PC-3 (cell line): Measurements from ENCODE around the gene NTN4. TPM values are rescaled to one million over a fixed set of nuclear protein-coding genes. Genes with fewer than 3 reads are reported as not detected.

ENCODE experiments used
- ATAC-seq: fragments of 200-7000 bp; cut with Tn5 transposase; 2 replicates; pipeline ENCODE4 v1.9.1; 2020; ENCODE audit warnings: mild to moderate bottlenecking, moderate library complexity
- BruUV-seq: library from RNA; stranded (reverse); fragments of 400-500 nt; replicated peaks from 2 replicates; lab custom pipeline; 2021; lab: Mats Ljungman, UMichigan
- CTCF ChIA-PET: fragments of 300-600 bp; sonication (Branson Sonifier 250); formaldehyde crosslinking; loops from one replicate; lab custom pipeline; 2022; ENCODE audit warnings: antibody characterized with exemption; lab: Charles Lee
- POLR2A ChIA-PET: fragments of 300-600 bp; sonication (Branson Sonifier 250); formaldehyde crosslinking; loops from one replicate; lab custom pipeline; 2022; ENCODE audit warnings: antibody characterized with exemption; ENCODE audit not compliant: unreplicated experiment; lab: Charles Lee
- DNase-seq: peaks from one replicate; pipeline ENCODE4 v3.0.0-alpha.2; 2015
- H2AFZ ChIP-seq: fragments of 300-600 bp; sonication (generic); 2 replicates; pipeline ENCODE4 v1.6.0; 2016; ENCODE audit warnings: antibody characterized with exemption, low read length
- H3F3A ChIP-seq: fragments of 300-600 bp; sonication (generic); one replicate; pipeline ENCODE4 v1.6.0; 2017; ENCODE audit warnings: antibody characterized with exemption, low read length, control low read depth, mild to moderate bottlenecking; ENCODE audit not compliant: unreplicated experiment
- H3K27ac ChIP-seq: fragments of 300-600 bp; sonication (generic); 2 replicates; pipeline ENCODE4 v1.5.1; 2016; ENCODE audit warnings: mild to moderate bottlenecking, low read length
- H3K27me3 ChIP-seq: fragments of 300-600 bp; sonication (generic); 2 replicates; pipeline ENCODE4 v1.6.1; 2016; ENCODE audit warnings: low read length, mixed read lengths
- H3K36me3 ChIP-seq: fragments of 300-600 bp; sonication (generic); 2 replicates; pipeline ENCODE4 v1.6.1; 2016; ENCODE audit warnings: low read depth, mixed run types, low read length, mixed read lengths
- H3K4me1 ChIP-seq: fragments of 300-600 bp; sonication (generic); 2 replicates; pipeline ENCODE4 v1.5.1; 2016; ENCODE audit warnings: low read length; ENCODE audit not compliant: insufficient read depth
- H3K4me2 ChIP-seq: fragments of 300-600 bp; sonication (generic); 2 replicates; pipeline ENCODE4 v1.6.0; 2016; ENCODE audit warnings: low read length
- H3K4me3 ChIP-seq: fragments of 300-600 bp; sonication (generic); 2 replicates; pipeline ENCODE4 v1.5.1; 2016; ENCODE audit warnings: mild to moderate bottlenecking, low read length, mixed read lengths
- H3K79me2 ChIP-seq: fragments of 300-600 bp; sonication (generic); 2 replicates; pipeline ENCODE4 v1.6.1; 2017; ENCODE audit warnings: low read length, mixed read lengths
- H3K9ac ChIP-seq: fragments of 300-600 bp; sonication (generic); 2 replicates; pipeline ENCODE4 v1.6.0; 2016; ENCODE audit warnings: mild to moderate bottlenecking, low read length
- H3K9me2 ChIP-seq: fragments of 300-600 bp; sonication (generic); replicated peaks from 2 replicates; pipeline ENCODE4 v1.6.1; 2016; ENCODE audit warnings: mixed run types, low read length, mixed read lengths
- H3K9me3 ChIP-seq: fragments of 300-600 bp; sonication (generic); 2 replicates; pipeline ENCODE4 v1.6.1; 2016; ENCODE audit warnings: low read length, mixed read lengths
- H4K20me1 ChIP-seq: fragments of 300-600 bp; sonication (generic); 2 replicates; pipeline ENCODE4 v1.6.1; 2016; ENCODE audit warnings: low read length, mixed read lengths
- EZH2 ChIP-seq: fragments of 300-600 bp; sonication (generic); IDR thresholded peaks from one replicate; pipeline ENCODE4 v1.6.1; 2017; ENCODE audit warnings: antibody characterized with exemption, mild to moderate bottlenecking, low read length; ENCODE audit not compliant: unreplicated experiment
- EZH2phosphoT487 ChIP-seq: fragments of 300-600 bp; sonication (generic); IDR thresholded peaks from 2 replicates; pipeline ENCODE4 v1.6.1; 2018; ENCODE audit warnings: mild to moderate bottlenecking, antibody characterized with exemption, low read length, borderline replicate concordance
- intact Hi-C: fragments of 100-400 bp; cut with micrococcal nuclease; formaldehyde crosslinking; loops from 2 replicates; pipeline ENCODE4 v1.9.0; 2023
- total RNA-seq: library from RNA; depleted of rRNA; stranded (reverse); fragments of >200 nt; gene quantifications from 2 replicates; pipeline ENCODE4 v1.2.3, GENCODE V29; 2014
- TF ChIP-seq, protein P1 (sequence below): fragments of 300-600 bp; sonication (generic); conservative IDR thresholded peaks from 2 replicates; pipeline ENCODE4 v1.5.1; 2017; ENCODE audit warnings: antibody characterized with exemption, low read depth, mild to moderate bottlenecking, low read length

Gene NTN4
- total RNA-seq, 1 experiment from 2014 or later, result 39.6 TPM

DNA sequence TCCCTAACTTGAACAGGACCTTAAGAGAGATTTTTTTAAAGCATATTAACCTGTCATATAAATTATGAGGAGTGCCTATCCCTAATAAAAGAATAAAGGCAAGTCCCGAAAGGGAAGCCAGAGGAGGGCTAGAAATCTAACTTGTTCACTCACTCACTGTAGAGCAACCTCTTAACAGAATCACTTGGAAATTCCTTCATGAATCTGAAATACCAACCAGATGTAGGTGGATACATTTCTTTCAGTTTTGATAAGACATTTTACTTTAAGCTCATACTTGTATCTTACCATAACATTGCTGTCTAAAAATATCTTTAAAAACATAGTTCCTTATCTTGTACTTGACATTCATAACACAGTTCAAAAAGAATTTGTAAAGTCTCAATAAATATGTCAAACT, 25.7 kb downstream of the NTN4 start:
- Histone ChIP-seq H3K4me2 (no peak overlapping the region), H3K9me2 (no peaks in the 10 kb centered on the region), H3K27me3 (no peaks in the 10 kb centered on the region), H3K27ac (peak overlapping the region; percentile 48), H3K79me2 (peaks cover 16% of the 10 kb centered on the region), H2AFZ (no peak overlapping the region), H3K9me3 (no peaks in the 10 kb centered on the region), H3K4me1 (peaks cover 39% of the 10 kb centered on the region), H3K36me3 (peaks cover 13% of the 10 kb centered on the region), H3K4me3 (no peak overlapping the region), H3K9ac (no peak overlapping the region), H3F3A (peaks cover 3% of the 10 kb centered on the region), H4K20me1 (no peaks in the 10 kb centered on the region)
- TF ChIP-seq, protein P1, sequence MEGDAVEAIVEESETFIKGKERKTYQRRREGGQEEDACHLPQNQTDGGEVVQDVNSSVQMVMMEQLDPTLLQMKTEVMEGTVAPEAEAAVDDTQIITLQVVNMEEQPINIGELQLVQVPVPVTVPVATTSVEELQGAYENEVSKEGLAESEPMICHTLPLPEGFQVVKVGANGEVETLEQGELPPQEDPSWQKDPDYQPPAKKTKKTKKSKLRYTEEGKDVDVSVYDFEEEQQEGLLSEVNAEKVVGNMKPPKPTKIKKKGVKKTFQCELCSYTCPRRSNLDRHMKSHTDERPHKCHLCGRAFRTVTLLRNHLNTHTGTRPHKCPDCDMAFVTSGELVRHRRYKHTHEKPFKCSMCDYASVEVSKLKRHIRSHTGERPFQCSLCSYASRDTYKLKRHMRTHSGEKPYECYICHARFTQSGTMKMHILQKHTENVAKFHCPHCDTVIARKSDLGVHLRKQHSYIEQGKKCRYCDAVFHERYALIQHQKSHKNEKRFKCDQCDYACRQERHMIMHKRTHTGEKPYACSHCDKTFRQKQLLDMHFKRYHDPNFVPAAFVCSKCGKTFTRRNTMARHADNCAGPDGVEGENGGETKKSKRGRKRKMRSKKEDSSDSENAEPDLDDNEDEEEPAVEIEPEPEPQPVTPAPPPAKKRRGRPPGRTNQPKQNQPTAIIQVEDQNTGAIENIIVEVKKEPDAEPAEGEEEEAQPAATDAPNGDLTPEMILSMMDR, result no peak
- TF ChIP-seq EZH2 (no peak), EZH2phosphoT487 (no peak)
- no TSS peak for BruUV-seq
- DNase-seq (no peak), ATAC-seq (no peak)
- POLR2A ChIA-PET, result interaction anchor here (0.6 to 1.1 kb wide), 2 partner anchors 291 to 1057 kb away, joined by 6 to 8 read pairs; partner anchors contain the start of gene METAP2
- intact Hi-C loops, result loop anchor here (2.0 kb wide), 1 partner anchor 20 kb away; no protein-coding TSS in a partner anchor
- CTCF ChIA-PET, result interaction anchor here (0.6 kb wide), 1 partner anchor 692 kb away, joined by 6 read pairs; the partner anchor contains the start of gene NR2C1

DNA sequence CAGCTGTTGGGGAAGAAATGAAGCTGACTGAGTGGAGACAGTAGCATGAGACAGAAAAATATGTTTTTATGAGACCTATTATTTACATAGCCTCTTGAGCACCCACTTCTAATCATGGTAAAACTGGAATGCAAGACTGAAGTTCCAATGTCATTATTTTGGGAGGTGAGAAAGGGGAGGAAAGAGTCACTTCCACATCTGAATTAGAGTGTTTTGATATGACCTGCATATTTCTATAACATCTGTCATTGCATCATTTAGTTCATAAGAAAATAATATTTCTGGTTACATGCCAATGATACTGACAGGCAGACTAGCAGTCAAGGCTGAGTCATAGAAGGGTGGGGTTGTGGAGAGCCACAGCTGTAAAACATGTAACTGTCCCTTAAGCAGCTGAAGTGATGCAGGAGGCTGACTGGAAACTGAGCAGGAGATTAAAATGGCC, 26.7 kb downstream of the NTN4 start:
- ChIA-PET POLR2A (interaction anchor here (1.1 kb wide), 1 partner anchor 290 kb away, joined by 6 read pairs; the partner anchor contains the start of gene METAP2), CTCF (no interaction called here)
- peak; percentile 92 for ATAC-seq
- Histone ChIP-seq H3K4me3 (no peak overlapping the region), H3K9ac (no peak overlapping the region), H3K27ac (peak overlapping the region; percentile 48), H3K4me2 (peak overlapping the region; percentile 19; the same call in 1 of the 2 replicates), H3F3A (peaks cover 3% of the 10 kb centered on the region), H3K79me2 (peaks cover 16% of the 10 kb centered on the region), H4K20me1 (no peaks in the 10 kb centered on the region), H3K4me1 (peaks cover 39% of the 10 kb centered on the region), H3K27me3 (no peaks in the 10 kb centered on the region), H3K9me2 (no peaks in the 10 kb centered on the region), H2AFZ (no peak overlapping the region), H3K9me3 (no peaks in the 10 kb centered on the region), H3K36me3 (peaks cover 21% of the 10 kb centered on the region)
- intact Hi-C loops, result loop anchor here (2.0 kb wide), 1 partner anchor 21 kb away; no protein-coding TSS in a partner anchor
- DNase-seq, result peak; percentile 96
- TF ChIP-seq EZH2 (no peak), EZH2phosphoT487 (no peak)
- TF ChIP-seq, protein P1, result no peak
- BruUV-seq, result no TSS peak

DNA sequence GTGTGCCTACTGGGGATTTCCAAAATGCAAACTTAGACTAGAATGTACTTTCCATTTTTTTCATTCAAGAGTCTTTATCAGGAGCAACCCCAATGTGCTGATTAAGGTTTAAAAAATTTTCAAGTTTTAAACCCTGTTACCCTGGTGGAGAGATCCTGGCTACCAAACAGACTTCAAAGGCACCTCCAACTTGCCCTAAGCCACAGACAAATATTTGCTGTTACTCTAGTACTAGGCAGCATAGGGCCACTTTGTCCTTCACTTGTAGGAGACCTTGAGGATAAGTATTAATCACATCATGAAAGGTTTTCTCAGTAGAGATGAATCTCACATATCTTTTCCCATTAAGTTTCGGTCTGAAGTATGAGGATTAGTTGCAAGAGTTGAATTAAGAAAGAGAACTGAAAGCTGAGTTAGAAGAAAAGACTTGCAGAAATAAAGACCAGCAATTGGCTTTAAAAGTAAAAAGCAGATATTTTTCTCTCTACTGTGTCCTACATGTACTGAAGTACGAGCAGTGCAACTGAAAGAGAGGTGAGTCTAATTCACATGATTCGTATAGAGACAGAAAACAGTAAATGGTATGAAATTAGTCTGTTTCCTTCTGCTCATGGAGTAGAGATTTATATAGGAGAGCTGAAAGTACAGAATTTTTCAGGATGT, 28.3 kb downstream of the NTN4 start:
- no peak overlapping the region for H3K27ac ChIP-seq
- ChIA-PET CTCF (no interaction called here), POLR2A (no interaction called here)
- TF ChIP-seq EZH2phosphoT487, result no peak
- TF ChIP-seq EZH2, result no peak
- TF ChIP-seq, protein P1, result no peak
- peaks cover 23% of the 10 kb centered on the region for H3K36me3 ChIP-seq
- no peak overlapping the region for H3K4me3 ChIP-seq
- H3K9ac ChIP-seq, result no peak overlapping the region
- BruUV-seq, result no TSS peak
- H3K9me2 ChIP-seq, result no peaks in the 10 kb centered on the region
- no peaks in the 10 kb centered on the region for H4K20me1 ChIP-seq
- ATAC-seq (no peak), DNase-seq (no peak)
- no peak overlapping the region for H3K4me2 ChIP-seq
- intact Hi-C loops, result no loop called here
- peaks cover 33% of the 10 kb centered on the region for H3K4me1 ChIP-seq
- no peak overlapping the region for H2AFZ ChIP-seq
- peaks cover 3% of the 10 kb centered on the region for H3F3A ChIP-seq
- H3K9me3 ChIP-seq, result no peaks in the 10 kb centered on the region
- H3K79me2 ChIP-seq, result peaks cover 16% of the 10 kb centered on the region
- H3K27me3 ChIP-seq, result no peaks in the 10 kb centered on the region
